Panc1 (cell line): ENCODE data around the gene BRAT1.

ENCODE experiments used
- CTCF ChIP-seq: fragments of 450-650 bp; IDR thresholded peaks from 2 replicates; pipeline ENCODE4 v1.5.1; 2017; ENCODE audit warnings: mild to moderate bottlenecking
- POLR2AphosphoS5 ChIP-seq: IDR thresholded peaks from 2 replicates; pipeline ENCODE4 v1.6.1; 2012; ENCODE audit warnings: mild to moderate bottlenecking, low read depth, low read length, moderate library complexity

GRCh38 chr7:2513702-2514101 is 41.6 kb downstream of the BRAT1 start:
- TF ChIP-seq CTCF = no peak
- no peak for TF ChIP-seq POLR2AphosphoS5
